HepG2 (cell line): Measurements from ENCODE around the gene TAB3. TPM values are rescaled to one million over a fixed set of nuclear protein-coding genes. Genes with fewer than 3 reads are reported as not detected.

Experiments used
- EED ChIP-seq: sonication (generic); formaldehyde crosslinking; IDR thresholded peaks from 2 replicates; pipeline ENCODE4 v1.5.0; 2020; ENCODE audit warnings: mild to moderate bottlenecking, missing genetic modification reagents
- FOXM1 ChIP-seq: sonication (generic); formaldehyde crosslinking; IDR thresholded peaks from 2 replicates; pipeline ENCODE4 v1.5.0; 2020; ENCODE audit warnings: missing genetic modification reagents
- IRF2 ChIP-seq: IDR thresholded peaks from 2 replicates; pipeline ENCODE4 v1.6.1; 2018; ENCODE audit warnings: missing genetic modification reagents, missing compliant biosample characterization
- KAT2B ChIP-seq: fragments of 150-350 bp; IDR thresholded peaks from 2 replicates; pipeline ENCODE4 v1.6.1; 2014; ENCODE audit warnings: low read depth, low read length, borderline replicate concordance
- PATZ1 ChIP-seq: sonication (generic); formaldehyde crosslinking; IDR thresholded peaks from 2 replicates; pipeline ENCODE4 v1.4.0; 2020; ENCODE audit warnings: missing genetic modification reagents
- PRDM15 ChIP-seq: sonication (generic); formaldehyde crosslinking; IDR thresholded peaks from 2 replicates; pipeline ENCODE4 v1.4.0; 2020; ENCODE audit warnings: missing genetic modification reagents
- SMAD3 ChIP-seq: sonication (generic); formaldehyde crosslinking; IDR thresholded peaks from 2 replicates; pipeline ENCODE4 v1.4.0; 2020; ENCODE audit warnings: missing genetic modification reagents
- SRSF4 ChIP-seq: fragments of 200-400 bp; formaldehyde crosslinking; IDR thresholded peaks from one replicate; pipeline ENCODE4 v1.6.1; 2018; ENCODE audit warnings: mild to moderate bottlenecking, low read depth, low read length, moderate library complexity; ENCODE audit not compliant: poor library complexity, severe bottlenecking
- ZMYM2 ChIP-seq: sonication (generic); formaldehyde crosslinking; IDR thresholded peaks from 2 replicates; pipeline ENCODE4 v1.8.0; 2022; ENCODE audit warnings: mild to moderate bottlenecking, missing genetic modification reagents
- ZNF230 ChIP-seq: sonication (generic); formaldehyde crosslinking; IDR thresholded peaks from 2 replicates; pipeline ENCODE4 v1.4.0; 2020; ENCODE audit warnings: mild to moderate bottlenecking, missing genetic modification reagents
- ZNF276 ChIP-seq: sonication (generic); formaldehyde crosslinking; IDR thresholded peaks from 2 replicates; pipeline ENCODE4 v1.4.0; 2020; ENCODE audit warnings: mild to moderate bottlenecking, low read depth, missing genetic modification reagents
- ZNF337 ChIP-seq: sonication (generic); formaldehyde crosslinking; IDR thresholded peaks from 2 replicates; pipeline ENCODE4 v1.5.1; 2020; ENCODE audit warnings: missing genetic modification reagents, low read depth, mild to moderate bottlenecking, borderline replicate concordance
- ZNF709 ChIP-seq: sonication (generic); formaldehyde crosslinking; IDR thresholded peaks from 2 replicates; pipeline ENCODE4 v1.5.0; 2020; ENCODE audit warnings: mild to moderate bottlenecking, missing genetic modification reagents
- ZNF772 ChIP-seq: sonication (generic); formaldehyde crosslinking; IDR thresholded peaks from 2 replicates; pipeline ENCODE4 v1.5.0; 2020; ENCODE audit warnings: mild to moderate bottlenecking, missing genetic modification reagents
- polyA plus RNA-seq, 8 experiments: library from polyadenylated mRNA; depleted of rRNA in 3 of 8; stranded (reverse) in 7 of 8; unstranded in 1 of 8; fragments of >200 nt; fragmentation: Illumina TruSeq in 4 of 8; extraction: Trizol in 4 of 8; gene quantifications; 2 replicates each; pipeline versions ENCODE4 v1.2.1 to v1.2.3, GENCODE V29; 2011 to 2016; ENCODE audit warnings: low read depth in 4 of 8, missing spikeins in 1 of 8, mixed read lengths in 1 of 8; ENCODE audit not compliant: insufficient read depth in 1 of 8
- total RNA-seq, 5 experiments: library from RNA; depleted of rRNA; stranded (reverse); fragments of >200 nt; fragmentation: Illumina TruSeq; extraction: Trizol; gene quantifications; 2 replicates each; pipeline ENCODE4 v1.2.3, GENCODE V29; 2016; ENCODE audit warnings: low read depth in 1 of 5
- TF ChIP-seq, protein P1 (sequence below): sonication (generic); formaldehyde crosslinking; IDR thresholded peaks from 2 replicates; pipeline ENCODE4 v1.9.0; 2021; ENCODE audit warnings: missing genetic modification reagents, mild to moderate bottlenecking, borderline replicate concordance
- TF ChIP-seq, protein P2 (sequence below): sonication (generic); formaldehyde crosslinking; IDR thresholded peaks from 2 replicates; pipeline ENCODE4 v1.9.0; 2022; ENCODE audit warnings: missing genetic modification reagents, mild to moderate bottlenecking, borderline replicate concordance

The TAB3 gene
- total and polyA plus RNA-seq, 2 of the 13 experiments (the other 11 are each of a cell fraction or from before 2014, with no cell fraction given): 27.2 to 59.8 TPM

DNA sequence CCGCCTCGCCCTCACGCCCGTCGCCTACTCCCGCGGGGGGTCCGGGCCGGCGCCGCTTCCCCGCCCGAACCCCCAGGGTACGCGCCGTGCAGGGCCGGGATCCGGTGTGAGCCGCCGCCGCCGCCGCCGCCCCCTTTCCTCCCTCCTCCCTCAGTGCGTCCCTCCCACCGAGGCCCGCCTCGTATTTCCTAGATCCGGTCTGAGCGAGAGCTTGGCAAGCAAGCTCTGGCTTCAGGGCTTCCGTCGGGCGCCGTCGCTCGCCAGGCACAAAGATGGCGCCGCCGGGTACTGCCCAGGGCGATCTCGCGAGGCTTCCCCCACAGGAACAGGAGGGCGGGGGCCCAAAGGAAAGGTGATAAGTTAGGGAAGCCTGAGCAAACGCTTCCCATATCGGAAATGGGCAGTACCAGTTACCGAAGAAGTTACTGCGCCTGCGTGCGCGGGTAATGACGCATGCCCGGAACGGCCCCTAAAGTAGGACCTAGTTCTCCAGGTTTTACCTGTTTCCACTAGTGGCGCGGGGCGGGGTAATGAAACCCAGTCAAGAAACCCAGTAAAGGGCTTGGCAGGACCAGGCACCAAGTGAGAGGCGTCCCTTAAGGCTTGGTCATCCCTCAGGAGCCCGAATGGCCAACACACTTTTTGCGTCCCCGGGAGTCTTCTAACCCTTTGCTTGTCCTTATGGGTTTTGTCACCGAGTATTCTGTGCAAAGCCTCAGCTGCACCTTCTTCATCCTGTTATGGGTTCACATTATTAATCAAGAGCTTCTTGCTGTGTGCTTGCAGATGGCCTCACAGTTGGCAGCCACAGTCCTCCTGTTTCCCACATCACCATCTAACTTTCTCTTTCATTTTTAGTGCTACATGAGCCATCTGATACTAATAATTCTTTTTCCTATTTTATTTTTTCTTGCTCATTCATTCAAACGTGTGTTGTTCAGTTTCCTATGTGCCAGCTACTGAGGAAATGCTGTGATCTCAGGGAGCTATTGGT lies at the start of gene TAB3 (continued):
- peak; percentile 63 for TF ChIP-seq PATZ1
- no peak for TF ChIP-seq ZNF276 (CRISPR knock-in tag)
- TF ChIP-seq PRDM15: peak; percentile 99
- TF ChIP-seq ZNF230 (CRISPR knock-in tag): no peak
- peak; percentile 51; the same call in 1 of the 2 replicates for TF ChIP-seq IRF2 (CRISPR knock-in tag)
- no peak for TF ChIP-seq SRSF4
- TF ChIP-seq ZMYM2 (CRISPR knock-in tag): no peak
- no peak for TF ChIP-seq ZNF709 (CRISPR knock-in tag)
- no peak for TF ChIP-seq KAT2B
- TF ChIP-seq ZNF337 (CRISPR knock-in tag): no peak
- no peak for TF ChIP-seq FOXM1
- TF ChIP-seq, protein P1, sequence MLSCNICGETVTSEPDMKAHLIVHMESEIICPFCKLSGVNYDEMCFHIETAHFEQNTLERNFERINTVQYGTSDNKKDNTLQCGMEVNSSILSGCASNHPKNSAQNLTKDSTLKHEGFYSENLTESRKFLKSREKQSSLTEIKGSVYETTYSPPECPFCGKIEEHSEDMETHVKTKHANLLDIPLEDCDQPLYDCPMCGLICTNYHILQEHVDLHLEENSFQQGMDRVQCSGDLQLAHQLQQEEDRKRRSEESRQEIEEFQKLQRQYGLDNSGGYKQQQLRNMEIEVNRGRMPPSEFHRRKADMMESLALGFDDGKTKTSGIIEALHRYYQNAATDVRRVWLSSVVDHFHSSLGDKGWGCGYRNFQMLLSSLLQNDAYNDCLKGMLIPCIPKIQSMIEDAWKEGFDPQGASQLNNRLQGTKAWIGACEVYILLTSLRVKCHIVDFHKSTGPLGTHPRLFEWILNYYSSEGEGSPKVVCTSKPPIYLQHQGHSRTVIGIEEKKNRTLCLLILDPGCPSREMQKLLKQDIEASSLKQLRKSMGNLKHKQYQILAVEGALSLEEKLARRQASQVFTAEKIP: no peak
- no peak for TF ChIP-seq EED (CRISPR knock-in tag)
- peak; percentile 35; the same call in 1 of the 2 replicates for TF ChIP-seq ZNF772 (CRISPR knock-in tag)
- peak; percentile 38; the same call in 1 of the 2 replicates for TF ChIP-seq SMAD3 (CRISPR knock-in tag)
- TF ChIP-seq, protein P2, sequence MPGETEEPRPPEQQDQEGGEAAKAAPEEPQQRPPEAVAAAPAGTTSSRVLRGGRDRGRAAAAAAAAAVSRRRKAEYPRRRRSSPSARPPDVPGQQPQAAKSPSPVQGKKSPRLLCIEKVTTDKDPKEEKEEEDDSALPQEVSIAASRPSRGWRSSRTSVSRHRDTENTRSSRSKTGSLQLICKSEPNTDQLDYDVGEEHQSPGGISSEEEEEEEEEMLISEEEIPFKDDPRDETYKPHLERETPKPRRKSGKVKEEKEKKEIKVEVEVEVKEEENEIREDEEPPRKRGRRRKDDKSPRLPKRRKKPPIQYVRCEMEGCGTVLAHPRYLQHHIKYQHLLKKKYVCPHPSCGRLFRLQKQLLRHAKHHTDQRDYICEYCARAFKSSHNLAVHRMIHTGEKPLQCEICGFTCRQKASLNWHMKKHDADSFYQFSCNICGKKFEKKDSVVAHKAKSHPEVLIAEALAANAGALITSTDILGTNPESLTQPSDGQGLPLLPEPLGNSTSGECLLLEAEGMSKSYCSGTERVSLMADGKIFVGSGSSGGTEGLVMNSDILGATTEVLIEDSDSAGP (CRISPR knock-in tag): peak; percentile 44; the same call in 1 of the 2 replicates
